GM19463 (cell line): ENCODE data around the gene FAM135A.
"Not testable (repeated sequence)": the region's sequence is repeated elsewhere in the genome, so short reads cannot be mapped to it uniquely, and the experiment has no call there.

Experiments
- ATAC-seq: cut with Tn5 transposase; IDR thresholded peaks from one replicate; pipeline ENCODE4 v1.9.1; 2021; ENCODE audit warnings: mild to moderate bottlenecking, moderate library complexity; ENCODE audit not compliant: unreplicated experiment

FAM135A gene

DNA sequence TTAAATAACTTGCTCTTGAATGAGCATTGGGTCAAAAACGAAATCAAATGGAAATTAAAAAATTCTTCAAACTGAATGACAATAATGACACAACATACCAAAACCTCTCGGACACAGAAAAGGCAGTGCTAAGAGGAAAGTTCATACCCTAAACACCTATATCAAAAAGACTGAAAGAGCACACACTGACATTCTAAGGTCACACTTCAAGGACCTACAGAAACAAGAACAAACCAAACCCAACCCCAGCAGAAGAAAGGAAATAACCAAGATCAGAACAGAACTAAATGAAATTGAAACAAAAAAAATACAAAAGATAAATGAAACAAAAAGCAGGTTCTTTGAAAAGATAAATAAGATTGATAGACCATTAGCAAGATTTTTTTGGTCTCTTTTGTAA, 194.1 kb downstream of the FAM135A start:
- ATAC-seq = not testable (repeated sequence)

DNA sequence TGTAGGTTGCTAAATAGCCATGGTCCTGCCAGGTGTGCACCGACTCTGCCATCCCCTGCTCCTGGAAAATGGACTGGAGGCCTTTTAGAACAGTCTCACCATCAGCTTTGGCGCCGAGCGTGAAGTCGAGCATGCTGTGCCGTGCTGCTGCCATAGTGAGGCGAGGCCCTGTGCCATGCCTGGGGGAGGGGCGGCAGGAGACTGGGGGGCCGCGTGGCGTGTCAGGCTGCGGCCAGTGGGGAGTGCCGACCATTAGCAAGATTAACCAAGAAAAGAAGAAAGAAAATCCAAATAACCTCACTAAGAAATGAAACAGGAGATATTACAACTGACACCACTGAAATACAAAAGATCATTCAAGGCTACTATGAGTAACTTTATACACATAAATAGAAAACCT, 195.9 kb downstream of the FAM135A start:
- not testable (repeated sequence) for ATAC-seq
